ENCODE data around the gene SYTL1.

- TF ChIP-seq CTCF (IDR thresholded peaks at IDR 0.05) (no peak), POLR2A (IDR thresholded peaks at IDR 0.05) (no peak)
These were observed 56.8 kb downstream of the SYTL1 start for GRCh38 chr1:27398405-27399149.

All from thyroid gland (tissue), 4 donors.